B cell (primary cell): ENCODE results near the gene PAEP. TPM values are rescaled to one million over a fixed set of nuclear protein-coding genes. Genes with fewer than 3 reads are reported as not detected.

Experiments
- ATAC-seq: fragments of 200-7000 bp; cut with Tn5 transposase; one replicate; pipeline ENCODE4 v1.10.0; 2021; ENCODE audit warnings: low read depth, mild to moderate bottlenecking, moderate number of reproducible peaks, moderate library complexity
- CTCF ChIA-PET: fragments of 350-600 bp; sonication (Branson Sonifier 250); formaldehyde crosslinking; loops from one replicate; lab custom pipeline; 2021; ENCODE audit warnings: antibody characterized with exemption, inconsistent platforms; lab: Charles Lee
- POLR2A ChIA-PET: fragments of 350-600 bp; sonication (Branson Sonifier 250); formaldehyde crosslinking; loops from one replicate; lab custom pipeline; 2021; ENCODE audit warnings: antibody characterized with exemption; lab: Charles Lee
- DNase-seq: peaks from one replicate; pipeline ENCODE4 v3.0.0; 2013
- H2AFZ ChIP-seq: 2 replicates; pipeline ENCODE4 v1.6.1; 2012; ENCODE audit warnings: mild to moderate bottlenecking, low read depth, low read length; ENCODE audit not compliant: insufficient read depth, poor library complexity, severe bottlenecking
- H3K27ac ChIP-seq, 2 donors: 1 replicate in 1 of 2; 2 replicates in 1 of 2; pipeline ENCODE4 v1.5.1; 2012 to 2013; ENCODE audit warnings: low read length in 2 of 2, mild to moderate bottlenecking in 2 of 2, moderate library complexity in 1 of 2
- H3K27me3 ChIP-seq, 4 experiments: fragments of 200-600 bp in 1 of 4; sonication (generic) in 1 of 4; replicated peaks in 1 of 4; 1 replicate in 2 of 4; 2 replicates in 2 of 4; pipeline versions ENCODE4 v1.6.1 to v1.7.0; 2013 to 2016; ENCODE audit warnings: low read length in 3 of 4, mild to moderate bottlenecking in 2 of 4, mixed read lengths in 1 of 4, moderate library complexity in 1 of 4; ENCODE audit not compliant: insufficient read depth in 4 of 4, control insufficient read depth in 3 of 4; ENCODE audit errors: control extremely low read depth in 1 of 4
- H3K36me3 ChIP-seq, 2 experiments: replicated peaks in 1 of 2; 1 replicate in 1 of 2; 2 replicates in 1 of 2; pipeline versions ENCODE4 v1.6.1 to v1.7.1; 2013; ENCODE audit warnings: low read length in 1 of 2; ENCODE audit not compliant: insufficient read depth in 2 of 2, control insufficient read depth in 1 of 2; ENCODE audit errors: control extremely low read depth in 1 of 2, extremely low read depth in 1 of 2
- H3K4me1 ChIP-seq, 2 donors: fragments of 200-600 bp in 1 of 2; sonication (generic) in 1 of 2; 1 replicate in 1 of 2; 2 replicates in 1 of 2; pipeline versions ENCODE4 v1.5.1 to v1.6.1; 2013 to 2017; ENCODE audit warnings: low read length in 2 of 2; ENCODE audit not compliant: control insufficient read depth in 2 of 2, insufficient read depth in 2 of 2
- H3K4me2 ChIP-seq: replicated peaks from 2 replicates; pipeline ENCODE3; 2012; ENCODE audit warnings: mild to moderate bottlenecking, low read depth, low read length; ENCODE audit not compliant: poor library complexity, severe bottlenecking
- H3K4me3 ChIP-seq, 5 experiments: fragments of 200-600 bp in 1 of 5; sonication (generic) in 1 of 5; 1 replicate in 3 of 5; 2 replicates in 2 of 5; pipeline versions ENCODE4 v1.5.1 to v1.7.0; 2011 to 2016; ENCODE audit warnings: low read length in 4 of 5, mild to moderate bottlenecking in 4 of 5, low read depth in 2 of 5, control low read depth in 1 of 5, moderate library complexity in 1 of 5; ENCODE audit not compliant: insufficient read depth in 1 of 5; ENCODE audit errors: control extremely low read depth in 1 of 5, extremely low read depth in 1 of 5
- H3K79me2 ChIP-seq: fragments of 200-600 bp; sonication (generic); one replicate; pipeline ENCODE4 v1.6.0; 2016; ENCODE audit warnings: low read length; ENCODE audit not compliant: control insufficient read depth, insufficient read depth
- H3K9ac ChIP-seq: fragments of 200-600 bp; sonication (generic); 2 replicates; pipeline ENCODE4 v1.6.1; 2017; ENCODE audit warnings: mild to moderate bottlenecking, low read length, moderate library complexity
- H3K9me3 ChIP-seq, 3 donors: one replicate each; pipeline versions ENCODE4 v1.6.1 to v1.7.1; 2013; ENCODE audit warnings: low read length in 2 of 3; ENCODE audit not compliant: control insufficient read depth in 2 of 3, insufficient read depth in 1 of 3; ENCODE audit errors: control extremely low read depth in 1 of 3
- H4K20me1 ChIP-seq: 2 replicates; pipeline ENCODE4 v1.6.0; 2012; ENCODE audit warnings: mild to moderate bottlenecking, low read length; ENCODE audit not compliant: insufficient read depth, control insufficient read depth, poor library complexity, severe bottlenecking
- H3K27ac Mint-ChIP-seq: one replicate; pipeline ENCODE4 v1.8.0; 2021; ENCODE audit warnings: mixed read lengths
- H3K27me3 Mint-ChIP-seq: one replicate; pipeline ENCODE4 v1.8.0; 2021; ENCODE audit warnings: mixed read lengths
- H3K4me1 Mint-ChIP-seq: one replicate; pipeline ENCODE4 v1.8.0; 2021; ENCODE audit warnings: mixed read lengths
- H3K4me3 Mint-ChIP-seq: one replicate; pipeline ENCODE4 v1.8.0; 2021; ENCODE audit warnings: mixed read lengths
- H3K9me3 Mint-ChIP-seq: one replicate; pipeline ENCODE4 v1.8.0; 2022; ENCODE audit warnings: mixed read lengths; ENCODE audit not compliant: insufficient read depth
- CTCF ChIP-seq: fragments of 200-600 bp; IDR thresholded peaks from one replicate; pipeline ENCODE4 v1.8.0; 2022; ENCODE audit warnings: antibody characterized with exemption, mild to moderate bottlenecking
- EZH2 ChIP-seq: IDR thresholded peaks from 2 replicates; pipeline ENCODE4 v1.6.1; 2012; ENCODE audit warnings: borderline replicate concordance, low read depth, mild to moderate bottlenecking, moderate library complexity, low read length; ENCODE audit not compliant: insufficient read depth, poor library complexity, severe bottlenecking
- WGBS: methylation state at CpG from one replicate; pipeline ENCODE4 v1.1.5; 2013; ENCODE audit warnings: missing lambda C conversion rate; ENCODE audit not compliant: insufficient coverage; 5-methylcytosine and 5-hydroxymethylcytosine counted together
- intact Hi-C: fragments of 100-400 bp; cut with micrococcal nuclease; formaldehyde crosslinking; loops from one replicate; pipeline ENCODE4 v1.10.0; 2022
- polyA plus RNA-seq: library from polyadenylated mRNA; depleted of rRNA; stranded (reverse); fragments of >200 nt; gene quantifications from 2 replicates; pipeline ENCODE4 v1.2.3, GENCODE V29; 2012
- total RNA-seq, 2 donors: library from RNA; stranded (reverse); fragments of 120-200 nt in 1 of 2; gene quantifications; 1 replicate in 1 of 2; 2 replicates in 1 of 2; pipeline versions ENCODE4 v1.2.3 to v1.2.4, GENCODE V29; 2013 to 2022

Gene PAEP
- total and polyA plus RNA-seq, 2 donors (not counting 1 experiment from before 2014, with no cell fraction given) = not detected

GRCh38 chr9:135572233-135572632 lies 10.7 kb downstream of the PAEP start:
- ChIA-PET CTCF (interaction anchor here (0.6 kb wide), 1 partner anchor 562 kb away, joined by 3 read pairs; no protein-coding TSS in a partner anchor), POLR2A (no interaction called here)
- H3K9me3 Mint-ChIP-seq = peaks cover 4% of the 10 kb centered on the region
- intact Hi-C loops = no loop called here
- Histone ChIP-seq H3K9ac (no peak overlapping the region), H3K4me1 (no peaks in the 10 kb centered on the region), H3K79me2 (no peaks in the 10 kb centered on the region), H3K9me3 (peaks cover 0 to 4% (median 0%) of the 10 kb centered on the region in 3 donors), H3K27ac (no peak overlapping the region), H3K27me3 (no peaks in the 10 kb centered on the region), H3K4me3 (no peak overlapping the region), H4K20me1 (no peaks in the 10 kb centered on the region), H2AFZ (no peak overlapping the region), H3K36me3 (no peaks in the 10 kb centered on the region), H3K4me2 (no peak overlapping the region)
- DNase-seq (no peak), ATAC-seq (no peak)
- no peak overlapping the region for H3K4me3 Mint-ChIP-seq
- peaks cover 4% of the 10 kb centered on the region for H3K27me3 Mint-ChIP-seq
- no peak overlapping the region for H3K27ac Mint-ChIP-seq
- TF ChIP-seq EZH2 (no peak), CTCF (no peak)
- whole genome bisulfite sequencing = 91% methylated on average over 1 of the region's 2 CpGs
- H3K4me1 Mint-ChIP-seq = no peaks in the 10 kb centered on the region

- 100% methylated on average over 1 of the region's 1 CpG for WGBS
- no peak overlapping the region for H2AFZ ChIP-seq
- no peak overlapping the region for H3K4me3 ChIP-seq
- no peaks in the 10 kb centered on the region for H3K36me3 ChIP-seq
- no peak overlapping the region for H3K4me2 ChIP-seq
- peaks cover 0 to 4% (median 0%) of the 10 kb centered on the region in 3 donors for H3K9me3 ChIP-seq
- H3K27ac ChIP-seq = no peak overlapping the region
- no peaks in the 10 kb centered on the region for H3K4me1 Mint-ChIP-seq
- H3K27me3 Mint-ChIP-seq = peaks cover 3% of the 10 kb centered on the region
- DNase-seq (no peak), ATAC-seq (no peak)
- no peaks in the 10 kb centered on the region for H3K27me3 ChIP-seq
- TF ChIP-seq EZH2 (no peak), CTCF (no peak)
- no peak overlapping the region for H3K27ac Mint-ChIP-seq
- no peak overlapping the region for H3K4me3 Mint-ChIP-seq
- no peaks in the 10 kb centered on the region for H3K79me2 ChIP-seq
- intact Hi-C loops = no loop called here
- peaks cover 4% of the 10 kb centered on the region for H3K9me3 Mint-ChIP-seq
- no peaks in the 10 kb centered on the region for H3K4me1 ChIP-seq
- ChIA-PET POLR2A (no interaction called here), CTCF (interaction anchor here (0.6 kb wide), 1 partner anchor 561 kb away, joined by 3 read pairs; no protein-coding TSS in a partner anchor)
- no peak overlapping the region for H3K9ac ChIP-seq
- no peaks in the 10 kb centered on the region for H4K20me1 ChIP-seq
Measured at GRCh38 chr9:135573124-135573523, 11.6 kb downstream of the PAEP start.
